Measurements from ENCODE around the gene ACTR8.

DNA sequence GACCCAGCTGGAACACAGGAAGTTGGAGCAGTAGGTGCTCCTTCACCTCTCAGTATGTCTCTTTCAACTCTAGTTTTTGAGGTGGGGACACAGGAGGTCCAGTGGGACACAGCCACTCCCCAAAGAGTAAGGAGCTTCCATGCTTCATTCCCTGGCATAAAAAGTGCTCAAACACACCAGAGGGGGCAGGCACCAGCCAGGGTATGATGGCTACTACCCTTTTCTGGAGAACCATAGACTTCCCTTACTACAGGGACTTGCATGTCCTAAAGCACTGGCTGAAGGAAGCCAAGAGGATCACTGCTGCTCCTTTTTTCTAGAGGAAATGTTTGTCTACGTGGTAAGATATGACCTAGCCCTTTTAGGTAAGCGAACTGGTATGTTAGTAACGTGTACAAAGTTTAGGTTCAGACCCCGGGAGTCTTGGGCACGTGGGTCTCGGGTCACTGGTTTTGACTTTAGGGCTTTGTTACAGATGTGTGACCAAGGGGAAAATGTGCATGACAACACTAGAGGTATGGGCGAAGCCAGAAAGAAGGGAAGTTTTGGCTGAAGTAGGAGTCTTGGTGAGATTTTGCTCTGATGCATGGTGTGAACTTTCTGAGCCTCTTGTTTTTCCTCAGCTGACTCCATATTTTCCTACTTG lies 23.7 kb downstream of the ACTR8 start:
- TF ChIP-seq, protein P1, sequence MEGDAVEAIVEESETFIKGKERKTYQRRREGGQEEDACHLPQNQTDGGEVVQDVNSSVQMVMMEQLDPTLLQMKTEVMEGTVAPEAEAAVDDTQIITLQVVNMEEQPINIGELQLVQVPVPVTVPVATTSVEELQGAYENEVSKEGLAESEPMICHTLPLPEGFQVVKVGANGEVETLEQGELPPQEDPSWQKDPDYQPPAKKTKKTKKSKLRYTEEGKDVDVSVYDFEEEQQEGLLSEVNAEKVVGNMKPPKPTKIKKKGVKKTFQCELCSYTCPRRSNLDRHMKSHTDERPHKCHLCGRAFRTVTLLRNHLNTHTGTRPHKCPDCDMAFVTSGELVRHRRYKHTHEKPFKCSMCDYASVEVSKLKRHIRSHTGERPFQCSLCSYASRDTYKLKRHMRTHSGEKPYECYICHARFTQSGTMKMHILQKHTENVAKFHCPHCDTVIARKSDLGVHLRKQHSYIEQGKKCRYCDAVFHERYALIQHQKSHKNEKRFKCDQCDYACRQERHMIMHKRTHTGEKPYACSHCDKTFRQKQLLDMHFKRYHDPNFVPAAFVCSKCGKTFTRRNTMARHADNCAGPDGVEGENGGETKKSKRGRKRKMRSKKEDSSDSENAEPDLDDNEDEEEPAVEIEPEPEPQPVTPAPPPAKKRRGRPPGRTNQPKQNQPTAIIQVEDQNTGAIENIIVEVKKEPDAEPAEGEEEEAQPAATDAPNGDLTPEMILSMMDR (conservative IDR thresholded peaks at IDR 0.05; ENCODE audit: low read length): no peak
- TF ChIP-seq EZH2phosphoT487 (IDR thresholded peaks at IDR 0.05; ENCODE audit: borderline replicate concordance): no peak
